Pancreas (tissue), 10 donors: ENCODE measurements around the gene TMPRSS2. TPM values are rescaled to one million over a fixed set of nuclear protein-coding genes. Genes with fewer than 3 reads are reported as not detected.

ENCODE experiments used
- ATAC-seq, 4 donors: fragments of 200-7000 bp; cut with Tn5 transposase; one replicate each; pipeline versions ENCODE4 v1.8.0 to v1.9.1; 2020; ENCODE audit warnings: mild to moderate bottlenecking in 4 of 4, moderate library complexity in 4 of 4
- DNase-seq, 6 donors: peaks; one replicate each; pipeline ENCODE4 v3.0.0-alpha.2; 2020
- FAIRE-seq: peaks from 2 replicates; lab custom pipeline; 2012; peaks lifted over from hg19 to GRCh38; lab: Jason Lieb, UNC
- H3K27ac ChIP-seq, 4 donors: fragments of 200-600 bp; sonication (generic); 1 replicate in 3 of 4; 2 replicates in 1 of 4; pipeline versions ENCODE4 v1.5.0 to v1.8.0; 2020
- H3K27me3 ChIP-seq, 4 donors: fragments of 200-600 bp; one replicate each; pipeline ENCODE4 v1.8.0; 2021
- H3K36me3 ChIP-seq, 3 donors: fragments of 200-600 bp; sonication (generic) in 1 of 3; one replicate each; pipeline versions ENCODE4 v1.5.0 to v1.8.0; 2020 to 2021
- H3K4me1 ChIP-seq, 3 donors: fragments of 200-600 bp; one replicate each; pipeline ENCODE4 v1.8.0; 2021
- H3K4me3 ChIP-seq, 4 donors: fragments of 200-600 bp; sonication (generic) in 2 of 4; one replicate each; pipeline versions ENCODE4 v1.5.0 to v1.8.0; 2020 to 2021
- H3K9me3 ChIP-seq, 4 donors: fragments of 200-600 bp; one replicate each; pipeline ENCODE4 v1.8.0; 2021
- WGBS, 2 donors: extraction: QIAGEN DNeasy Blood & Tissue Kit; methylation state at CpG; one replicate each; pipeline ENCODE4 v1.1.7; 2013; 5-methylcytosine and 5-hydroxymethylcytosine counted together
- intact Hi-C, 3 donors: fragments of 100-400 bp; cut with DNase I; formaldehyde crosslinking; loops; one replicate each; pipeline versions ENCODE4 v1.11.1 to v1.14.2; 2022
- polyA plus RNA-seq, 2 donors: library from polyadenylated mRNA; stranded (reverse); fragments of 200-250 nt; gene quantifications; one replicate each; pipeline ENCODE4 v1.2.3, GENCODE V29; 2013
- total RNA-seq, 6 donors: library from RNA; stranded (reverse); fragmentation: NEBNext Ultra II Directional in 4 of 6; extraction: Animal tissue kit (Norgen Biotek cat#: 25700) in 4 of 6; gene quantifications; one replicate each; pipeline versions ENCODE4 v1.2.1 to v1.2.4, GENCODE V29; 2021 to 2023
- TF ChIP-seq, protein P1 (sequence below), 4 donors: fragments of 200-600 bp; sonication (generic) in 3 of 4; IDR thresholded peaks; one replicate each; pipeline versions ENCODE4 v1.5.0 to v1.8.0; 2021; ENCODE audit warnings: antibody characterized with exemption in 4 of 4
- donor health status: healthy with polysubstance abuse.
- donor health status: DM: no; HTN: no; CAD: no; lungs with moderate emphysema.
- donor health status: DM: no; HTN: no; CAD: no.
- donor health status: control.
- donor health status: control.
- donor health status: Bipolar disorder and iron deficiency.
- donor health status: DM: yes; HTN: yes; CAD: no.
- donor health status: DM: no; HTN: no; CAD: no.
- donor health status: DM: no; HTN: no; CAD: no.
- donor health status: DM: yes; HTN: yes; CAD: no.

TMPRSS2 gene
- total and polyA plus RNA-seq, 8 donors, result 42.2 to 88.8 (median 69.6) TPM

DNA sequence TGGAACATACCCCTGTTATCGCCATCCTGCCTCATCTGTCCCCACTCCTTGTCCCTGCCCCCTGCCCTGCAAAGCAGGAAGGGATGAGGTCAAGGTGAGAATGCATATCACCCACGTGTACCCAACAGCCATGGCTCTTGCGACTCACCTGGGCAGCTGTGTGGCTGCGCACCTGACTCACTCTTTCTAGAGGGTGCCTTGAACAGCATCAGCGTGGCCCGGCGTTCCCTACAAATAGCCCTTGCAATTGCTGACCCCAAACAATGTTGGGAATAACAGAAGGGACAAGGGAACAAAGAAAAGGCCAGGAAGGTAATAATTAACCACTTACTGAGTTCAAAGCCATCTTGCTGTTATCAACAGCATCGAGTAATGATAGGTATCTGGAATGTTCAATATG lies 10.2 kb downstream of the TMPRSS2 start:
- ATAC-seq, result peak in 1 of 4 donors; percentile 1

DNA sequence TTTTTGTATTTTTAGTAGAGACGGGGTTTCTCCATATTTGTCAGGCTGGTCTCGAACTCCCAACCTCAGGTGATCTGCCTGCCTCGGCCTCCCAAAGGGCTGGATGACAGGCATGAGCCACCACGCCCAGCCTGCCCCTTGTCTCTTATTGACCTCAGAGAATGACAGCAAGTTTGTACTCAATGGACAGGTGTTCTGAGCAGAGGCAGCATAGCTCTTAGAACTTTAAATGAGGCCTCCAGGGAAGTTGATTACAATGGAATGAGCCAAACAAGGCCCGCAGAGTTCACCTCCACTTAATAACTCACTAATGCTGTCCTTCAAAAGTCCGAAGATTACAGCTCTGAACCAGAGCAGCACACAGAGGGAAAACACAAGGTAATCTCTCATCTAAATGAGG lies 10.9 kb downstream of the TMPRSS2 start:
- H3K9me3 ChIP-seq, result no peaks in the 10 kb centered on the region
- H3K27me3 ChIP-seq, result no peaks in the 10 kb centered on the region
- H3K4me3 ChIP-seq, result no peak overlapping the region
- intact Hi-C loops, result no loop called here
- peak; percentile 7 to 38 (median 15) for ATAC-seq
- H3K4me1 ChIP-seq, result peaks cover 45 to 66% (median 66%) of the 10 kb centered on the region in 3 donors
- H3K36me3 ChIP-seq, result peaks cover 0 to 26% (median 5%) of the 10 kb centered on the region in 3 donors
- TF ChIP-seq, protein P1, sequence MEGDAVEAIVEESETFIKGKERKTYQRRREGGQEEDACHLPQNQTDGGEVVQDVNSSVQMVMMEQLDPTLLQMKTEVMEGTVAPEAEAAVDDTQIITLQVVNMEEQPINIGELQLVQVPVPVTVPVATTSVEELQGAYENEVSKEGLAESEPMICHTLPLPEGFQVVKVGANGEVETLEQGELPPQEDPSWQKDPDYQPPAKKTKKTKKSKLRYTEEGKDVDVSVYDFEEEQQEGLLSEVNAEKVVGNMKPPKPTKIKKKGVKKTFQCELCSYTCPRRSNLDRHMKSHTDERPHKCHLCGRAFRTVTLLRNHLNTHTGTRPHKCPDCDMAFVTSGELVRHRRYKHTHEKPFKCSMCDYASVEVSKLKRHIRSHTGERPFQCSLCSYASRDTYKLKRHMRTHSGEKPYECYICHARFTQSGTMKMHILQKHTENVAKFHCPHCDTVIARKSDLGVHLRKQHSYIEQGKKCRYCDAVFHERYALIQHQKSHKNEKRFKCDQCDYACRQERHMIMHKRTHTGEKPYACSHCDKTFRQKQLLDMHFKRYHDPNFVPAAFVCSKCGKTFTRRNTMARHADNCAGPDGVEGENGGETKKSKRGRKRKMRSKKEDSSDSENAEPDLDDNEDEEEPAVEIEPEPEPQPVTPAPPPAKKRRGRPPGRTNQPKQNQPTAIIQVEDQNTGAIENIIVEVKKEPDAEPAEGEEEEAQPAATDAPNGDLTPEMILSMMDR (IDR thresholded peaks at IDR 0.05), result no peak
- peak in 1 of 6 donors; percentile 40 for DNase-seq
- H3K27ac ChIP-seq, result peak overlapping the region in 3 of 4 donors; percentile 10 to 95 (median 84)
- FAIRE-seq, result no peak
- WGBS, 2 donors, result 39 to 45% methylated on average over 6 of the region's 6 CpGs

More for the DNA sequence above, 10.2 kb downstream of the TMPRSS2 start:
- no peak for FAIRE-seq
- peaks cover 53 to 68% (median 66%) of the 10 kb centered on the region in 3 donors for H3K4me1 ChIP-seq
- 42 to 46% methylated on average over 8 of the region's 8 CpGs for WGBS, 2 donors
- intact Hi-C loops, result no loop called here
- H3K9me3 ChIP-seq, result no peaks in the 10 kb centered on the region
- H3K4me3 ChIP-seq, result no peak overlapping the region
- H3K27ac ChIP-seq, result peak overlapping the region; percentile 10 to 95 (median 65)
- peaks cover 0 to 25% (median 5%) of the 10 kb centered on the region in 3 donors for H3K36me3 ChIP-seq
- TF ChIP-seq, protein P1 (IDR thresholded peaks at IDR 0.05), result no peak
- no peaks in the 10 kb centered on the region for H3K27me3 ChIP-seq
- DNase-seq, result peak in 2 of 6 donors; percentile 28 to 37

DNA sequence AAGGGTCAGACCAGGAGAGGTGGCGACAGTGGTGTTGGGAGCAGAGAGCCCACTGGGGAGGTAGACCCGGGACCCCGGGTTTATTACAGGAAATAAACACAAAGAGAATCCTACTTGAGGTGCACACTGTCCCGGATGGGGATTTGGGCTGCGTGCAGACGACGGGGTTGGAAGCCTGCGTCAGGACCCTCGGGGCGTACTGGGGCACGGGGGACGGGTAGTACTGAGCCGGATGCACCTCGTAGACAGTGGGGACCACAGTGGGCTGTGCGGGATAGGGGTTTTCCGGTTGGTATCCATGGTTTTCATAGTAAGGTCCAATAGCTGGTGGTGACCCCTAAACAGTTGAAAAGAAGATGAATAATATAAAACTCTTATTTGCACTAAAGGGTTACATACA lies 13.7 kb downstream of the TMPRSS2 start:
- TF ChIP-seq, protein P1 (IDR thresholded peaks at IDR 0.05), result no peak
- DNase-seq (no peak), ATAC-seq (no peak), FAIRE-seq (no peak)
- intact Hi-C loops, result no loop called here
- peaks cover 30 to 51% (median 47%) of the 10 kb centered on the region in 3 donors for H3K4me1 ChIP-seq
- no peak overlapping the region for H3K27ac ChIP-seq
- peaks cover 1 to 29% (median 8%) of the 10 kb centered on the region in 3 donors for H3K36me3 ChIP-seq
- no peaks in the 10 kb centered on the region for H3K9me3 ChIP-seq
- 95 to 96% methylated on average over 16 of the region's 16 CpGs for WGBS, 2 donors
- H3K4me3 ChIP-seq, result no peak overlapping the region
- H3K27me3 ChIP-seq, result no peaks in the 10 kb centered on the region

DNA sequence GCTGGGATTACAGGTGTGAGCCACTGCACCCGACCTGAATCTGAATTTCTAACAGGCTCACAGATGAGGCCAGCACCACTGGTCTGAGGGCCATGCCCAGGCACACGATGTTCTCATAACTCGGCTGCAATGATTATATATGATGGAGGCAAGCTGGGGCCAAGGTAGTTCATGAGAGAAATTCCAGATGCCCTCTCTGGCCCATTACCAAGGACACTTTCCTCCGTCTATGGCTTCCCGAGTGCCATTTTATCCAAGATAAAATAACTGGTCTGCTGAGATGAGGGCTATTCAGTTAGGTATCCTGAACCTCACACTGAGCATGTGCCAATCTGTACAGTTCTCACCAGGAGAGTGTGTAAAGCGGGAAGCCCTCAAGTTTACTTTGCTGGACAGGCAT lies 16.5 kb downstream of the TMPRSS2 start:
- intact Hi-C loops, result no loop called here
- Histone ChIP-seq H3K27ac (peak overlapping the region; percentile 23 to 63 (median 41)), H3K36me3 (peaks cover 3 to 54% (median 26%) of the 10 kb centered on the region in 3 donors), H3K4me3 (no peak overlapping the region), H3K27me3 (no peaks in the 10 kb centered on the region), H3K4me1 (peaks cover 11 to 42% (median 30%) of the 10 kb centered on the region in 3 donors), H3K9me3 (no peaks in the 10 kb centered on the region)
- peak in 5 of 6 donors; percentile 78 to 92 (median 87) for DNase-seq
- peak; percentile 79 to 91 (median 85) for ATAC-seq
- TF ChIP-seq, protein P1 (IDR thresholded peaks at IDR 0.05), result no peak
- 19 to 27% methylated on average over 6 of the region's 6 CpGs for WGBS, 2 donors
- FAIRE-seq, result no peak

DNA sequence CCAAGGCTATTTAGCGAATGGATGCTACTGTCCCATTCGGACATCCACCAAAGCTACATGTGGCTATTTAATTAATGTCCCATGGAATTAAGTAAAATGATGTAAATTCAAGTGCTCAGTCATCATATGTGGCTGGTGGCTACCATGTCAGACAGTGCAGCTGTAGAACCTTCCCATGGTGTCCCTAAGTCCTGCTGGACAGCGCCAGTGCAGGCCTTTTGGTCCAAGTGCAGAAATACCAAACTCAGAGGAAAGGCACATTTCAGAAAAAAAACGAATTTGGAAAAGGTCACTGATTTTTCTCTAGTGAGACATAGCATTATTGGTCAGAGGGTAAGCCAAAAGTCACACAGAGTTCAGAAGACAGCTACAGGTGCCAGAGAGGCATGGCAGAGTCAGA lies 17.6 kb downstream of the TMPRSS2 start:
- ATAC-seq, result no peak
- no peak overlapping the region for H3K4me3 ChIP-seq
- no peak for FAIRE-seq
- TF ChIP-seq, protein P1 (IDR thresholded peaks at IDR 0.05), result no peak
- DNase-seq, result no peak
- no peaks in the 10 kb centered on the region for H3K27me3 ChIP-seq
- peak overlapping the region; percentile 23 to 49 (median 37) for H3K27ac ChIP-seq
- intact Hi-C loops, result no loop called here
- H3K4me1 ChIP-seq, result peaks cover 20 to 43% (median 27%) of the 10 kb centered on the region in 3 donors
- WGBS, 2 donors, result 69 to 79% methylated on average over 4 of the region's 4 CpGs
- H3K36me3 ChIP-seq, result peaks cover 3 to 54% (median 26%) of the 10 kb centered on the region in 3 donors
- no peaks in the 10 kb centered on the region for H3K9me3 ChIP-seq
